Epithelial cell of proximal tubule (primary cell): ENCODE data around the gene RAD51D. TPM values are rescaled to one million over a fixed set of nuclear protein-coding genes. Genes with fewer than 3 reads are reported as not detected.

ENCODE experiments used
- DNase-seq: peaks from one replicate; pipeline ENCODE4 v3.0.0-alpha.2; 2011; ENCODE audit warnings: low read depth
- H3K4me3 ChIP-seq: 2 replicates; pipeline ENCODE4 v1.5.1; 2011; ENCODE audit warnings: low read depth, mild to moderate bottlenecking, low read length
- total RNA-seq: library from RNA; depleted of rRNA; stranded (reverse); fragments of >200 nt; gene quantifications from 2 replicates; pipeline ENCODE4 v1.2.3, GENCODE V29; 2015
- TF ChIP-seq, protein P1 (sequence below): conservative IDR thresholded peaks from 2 replicates; pipeline ENCODE4 v1.5.1; 2012; ENCODE audit warnings: low read depth, mild to moderate bottlenecking, low read length

RAD51D gene
- total RNA-seq, result 14.5 and 17.2 TPM in 2 replicates

DNA sequence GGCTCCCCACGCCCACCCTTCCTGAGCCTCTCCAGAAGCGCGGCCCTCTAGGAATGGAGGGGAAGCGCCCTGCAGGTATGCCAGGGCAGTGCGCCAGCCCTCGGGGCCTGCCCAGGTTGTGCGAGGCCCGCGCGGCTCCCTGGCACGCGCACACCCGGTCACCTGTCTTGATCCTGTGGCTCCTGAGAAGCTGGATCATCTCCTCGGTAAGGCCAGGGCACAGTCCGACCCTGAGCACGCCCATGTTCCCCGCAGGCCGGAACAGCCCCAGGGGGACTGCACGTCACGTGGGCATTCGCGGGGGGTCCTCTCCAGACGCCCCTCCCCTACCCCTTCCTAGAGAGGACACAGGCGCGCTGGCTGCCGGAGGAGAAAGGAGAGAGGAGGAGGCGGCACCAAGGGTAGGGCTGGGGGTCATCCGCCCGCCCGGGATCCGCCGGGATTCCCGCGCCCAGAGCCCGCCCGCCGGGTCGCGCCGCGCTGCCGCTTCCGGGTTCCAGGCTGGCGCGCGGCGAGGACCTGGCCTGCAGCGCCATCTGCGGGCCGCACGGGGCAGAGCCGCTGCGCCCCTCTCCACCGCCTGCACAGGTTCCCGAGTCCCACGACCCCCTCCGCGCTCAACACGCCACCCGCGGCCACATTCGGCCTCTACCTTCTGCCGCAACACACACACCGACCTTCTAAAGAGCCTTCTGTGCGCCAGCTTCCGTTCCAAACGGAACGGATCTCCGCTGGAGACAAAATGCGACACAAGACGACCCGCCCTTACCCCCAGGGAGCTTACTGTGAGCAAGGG, at the start of gene RAD51D:
Gene RAD51D (minus strand): TSS at position 491 of the 796 bp plus-strand sequence. CDS start 247 bp downstream, at position 244.
- peak within 1 kb of the TSS; percentile 75 for H3K4me3 ChIP-seq
- no peak for DNase-seq

DNA sequence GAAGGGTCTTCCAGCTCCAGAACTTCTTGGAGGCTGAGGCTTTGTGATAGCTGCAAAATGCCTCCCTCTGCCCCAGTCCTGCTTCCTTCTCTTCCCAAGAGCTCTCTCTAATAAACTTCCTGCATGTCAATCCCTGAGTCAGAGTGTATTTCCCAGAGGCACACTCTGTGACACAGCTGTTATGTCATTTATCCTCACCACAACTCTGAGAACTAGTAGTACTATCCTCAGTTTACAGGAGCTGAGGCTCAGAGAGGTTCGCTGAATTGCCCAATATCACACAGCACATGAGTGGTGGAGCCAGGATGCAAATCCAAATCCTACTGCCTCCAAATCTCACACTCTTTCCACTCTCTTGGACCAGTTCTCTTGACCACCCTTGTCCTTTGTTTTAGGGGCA, 48.0 kb upstream of the RAD51D start:
- DNase-seq, result no peak
- TF ChIP-seq, protein P1, sequence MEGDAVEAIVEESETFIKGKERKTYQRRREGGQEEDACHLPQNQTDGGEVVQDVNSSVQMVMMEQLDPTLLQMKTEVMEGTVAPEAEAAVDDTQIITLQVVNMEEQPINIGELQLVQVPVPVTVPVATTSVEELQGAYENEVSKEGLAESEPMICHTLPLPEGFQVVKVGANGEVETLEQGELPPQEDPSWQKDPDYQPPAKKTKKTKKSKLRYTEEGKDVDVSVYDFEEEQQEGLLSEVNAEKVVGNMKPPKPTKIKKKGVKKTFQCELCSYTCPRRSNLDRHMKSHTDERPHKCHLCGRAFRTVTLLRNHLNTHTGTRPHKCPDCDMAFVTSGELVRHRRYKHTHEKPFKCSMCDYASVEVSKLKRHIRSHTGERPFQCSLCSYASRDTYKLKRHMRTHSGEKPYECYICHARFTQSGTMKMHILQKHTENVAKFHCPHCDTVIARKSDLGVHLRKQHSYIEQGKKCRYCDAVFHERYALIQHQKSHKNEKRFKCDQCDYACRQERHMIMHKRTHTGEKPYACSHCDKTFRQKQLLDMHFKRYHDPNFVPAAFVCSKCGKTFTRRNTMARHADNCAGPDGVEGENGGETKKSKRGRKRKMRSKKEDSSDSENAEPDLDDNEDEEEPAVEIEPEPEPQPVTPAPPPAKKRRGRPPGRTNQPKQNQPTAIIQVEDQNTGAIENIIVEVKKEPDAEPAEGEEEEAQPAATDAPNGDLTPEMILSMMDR, result no peak
- H3K4me3 ChIP-seq, result no peak overlapping the region

More for the DNA sequence above, at the start of gene RAD51D:
- TF ChIP-seq, protein P1, result peak; percentile 69

DNA sequence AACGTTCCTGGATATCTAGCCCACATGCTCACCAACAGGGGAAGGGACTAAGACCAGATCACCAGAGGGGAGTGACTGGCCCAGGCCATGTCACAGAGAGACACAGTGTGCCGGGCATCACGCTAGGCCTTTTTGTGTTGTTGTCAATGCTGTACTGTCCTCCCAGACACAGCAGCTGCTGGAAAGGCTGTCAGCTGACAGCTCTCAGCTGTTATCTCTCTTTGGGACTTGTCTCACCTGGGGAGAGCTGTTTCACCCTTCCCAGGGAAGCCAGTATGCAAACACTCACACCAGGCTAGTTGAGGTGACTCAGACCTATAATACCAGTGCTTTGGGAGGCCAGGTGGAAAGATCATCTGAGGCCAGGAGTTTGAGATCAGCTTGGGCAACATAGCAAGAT, 47.4 kb upstream of the RAD51D start:
- DNase-seq, result no peak
- TF ChIP-seq, protein P1, result no peak

DNA sequence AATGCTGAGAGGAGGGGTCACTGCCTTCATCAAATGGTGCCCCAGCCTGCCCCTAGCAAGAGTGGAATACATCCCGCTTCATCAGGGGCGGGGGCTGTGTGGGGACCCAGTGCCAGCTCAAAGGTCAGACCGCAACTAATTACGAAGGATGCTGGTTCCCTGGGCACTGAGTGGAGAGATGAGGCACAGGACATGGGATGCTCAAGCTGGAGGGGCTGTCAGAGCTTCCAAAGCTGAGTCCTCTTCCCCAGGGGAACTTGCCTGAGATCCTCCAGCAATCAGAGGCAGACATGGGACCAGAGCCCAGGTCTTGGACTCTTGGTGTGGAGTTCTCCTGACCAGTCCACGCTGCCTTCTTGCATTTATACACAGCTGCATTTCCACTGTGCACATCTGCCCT, 46.9 kb upstream of the RAD51D start:
- TF ChIP-seq, protein P1, result no peak
- no peak for DNase-seq
- H3K4me3 ChIP-seq, result no peak overlapping the region

More for the DNA sequence above, 47.4 kb upstream of the RAD51D start:
- H3K4me3 ChIP-seq, result no peak overlapping the region

DNA sequence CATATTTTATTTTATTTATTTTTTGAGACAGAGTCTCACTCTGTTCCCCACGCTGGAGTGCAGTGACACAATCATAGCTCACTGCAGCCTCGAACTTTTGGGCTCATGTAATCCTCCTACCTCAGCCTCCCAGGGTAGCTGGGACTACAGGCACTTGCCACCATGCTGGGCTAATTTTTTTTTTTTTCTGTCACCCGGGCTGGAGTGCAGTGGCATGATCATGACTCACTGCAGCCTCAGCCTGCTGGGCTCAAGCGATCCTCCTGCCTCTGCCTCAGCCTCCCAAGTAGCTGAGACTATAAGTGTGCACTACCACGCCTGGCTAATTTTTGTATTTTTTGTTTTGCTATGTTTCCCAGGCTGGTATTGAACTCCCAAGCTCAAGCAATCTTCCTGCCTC, 45.1 kb upstream of the RAD51D start:
- TF ChIP-seq, protein P1, result no peak

DNA sequence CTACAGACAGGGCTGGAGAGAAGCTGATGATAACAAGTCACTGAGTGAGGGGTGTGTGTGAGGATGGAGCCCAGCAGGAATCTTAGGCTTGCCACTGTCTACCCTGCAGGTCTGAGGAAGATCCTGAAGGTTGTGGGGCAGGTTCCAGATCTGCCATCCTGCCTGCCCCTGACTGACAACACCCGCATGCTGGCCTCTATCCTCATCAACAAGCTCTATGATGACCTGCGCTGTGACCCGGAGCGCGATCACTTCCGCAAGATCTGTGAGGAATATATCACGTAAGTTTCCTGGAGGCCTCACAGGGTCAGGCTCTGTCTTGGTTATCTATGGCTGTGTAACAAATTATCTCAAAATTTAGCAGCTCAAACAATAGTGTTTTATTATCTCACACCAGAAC, 44.2 kb upstream of the RAD51D start:
- TF ChIP-seq, protein P1, result no peak
- DNase-seq, result no peak
- H3K4me3 ChIP-seq, result no peak overlapping the region

More for the DNA sequence above, 45.1 kb upstream of the RAD51D start:
- H3K4me3 ChIP-seq, result no peak overlapping the region
- DNase-seq, result no peak

DNA sequence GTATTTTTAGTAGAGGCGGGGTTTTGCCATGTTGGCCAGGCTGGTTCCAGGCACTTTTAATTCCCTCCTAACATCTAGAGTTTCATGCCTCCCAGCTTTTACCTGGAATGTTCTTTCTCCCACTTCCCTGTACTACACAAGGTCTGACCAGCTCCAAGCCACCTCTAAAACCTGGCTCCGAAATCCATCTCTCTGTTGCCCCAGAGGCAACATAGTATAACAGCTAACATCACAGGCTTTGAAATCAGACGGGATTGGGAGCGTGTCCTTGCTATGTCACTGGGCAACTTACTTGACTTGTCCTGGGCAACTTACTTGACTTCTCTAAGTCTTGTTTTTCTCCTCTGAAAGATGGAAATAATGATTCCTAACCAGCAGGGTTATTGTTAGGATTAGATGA, 43.1 kb upstream of the RAD51D start:
- TF ChIP-seq, protein P1, result no peak
- no peak overlapping the region for H3K4me3 ChIP-seq
- DNase-seq, result no peak
